Hepatocyte (in vitro differentiated cells): ENCODE results near the gene UBR7.

Source experiments
- EZH2 ChIP-seq: fragments of 200-600 bp; sonication (generic); IDR thresholded peaks from 2 replicates; pipeline ENCODE4 v1.6.1; 2016; ENCODE audit warnings: antibody characterized with exemption, mild to moderate bottlenecking, borderline replicate concordance
- TF ChIP-seq, protein P1 (sequence below): fragments of 200-600 bp; sonication (generic); IDR thresholded peaks from 2 replicates; pipeline ENCODE4 v1.5.1; 2016; ENCODE audit warnings: antibody characterized with exemption, mild to moderate bottlenecking; ENCODE audit not compliant: poor library complexity

DNA sequence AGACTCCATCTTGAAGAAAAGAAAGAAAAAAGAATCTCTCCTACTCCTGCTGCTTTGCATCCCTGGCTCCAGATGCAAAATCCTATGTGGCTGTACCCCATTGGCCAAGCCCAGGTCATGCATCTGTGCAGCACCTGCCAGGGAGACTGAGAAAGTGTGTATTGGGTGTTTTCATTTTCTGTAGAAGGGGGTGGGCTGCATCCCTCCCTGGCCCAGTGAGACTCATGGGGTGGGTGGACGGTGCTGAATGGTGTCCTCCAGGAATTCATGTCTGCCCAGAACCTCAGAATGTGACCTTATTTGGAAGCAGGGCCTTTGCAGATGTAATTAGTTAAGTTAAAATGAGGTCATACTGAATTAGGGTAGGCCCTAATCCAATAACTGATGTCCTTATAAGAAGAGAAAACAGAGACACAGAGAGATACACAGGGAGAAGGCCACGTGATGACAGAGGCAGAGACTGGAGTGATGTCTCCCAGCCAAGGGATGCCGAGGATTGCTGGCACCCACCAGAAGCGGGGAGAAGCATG lies 45.6 kb upstream of the UBR7 start:
- TF ChIP-seq, protein P1, sequence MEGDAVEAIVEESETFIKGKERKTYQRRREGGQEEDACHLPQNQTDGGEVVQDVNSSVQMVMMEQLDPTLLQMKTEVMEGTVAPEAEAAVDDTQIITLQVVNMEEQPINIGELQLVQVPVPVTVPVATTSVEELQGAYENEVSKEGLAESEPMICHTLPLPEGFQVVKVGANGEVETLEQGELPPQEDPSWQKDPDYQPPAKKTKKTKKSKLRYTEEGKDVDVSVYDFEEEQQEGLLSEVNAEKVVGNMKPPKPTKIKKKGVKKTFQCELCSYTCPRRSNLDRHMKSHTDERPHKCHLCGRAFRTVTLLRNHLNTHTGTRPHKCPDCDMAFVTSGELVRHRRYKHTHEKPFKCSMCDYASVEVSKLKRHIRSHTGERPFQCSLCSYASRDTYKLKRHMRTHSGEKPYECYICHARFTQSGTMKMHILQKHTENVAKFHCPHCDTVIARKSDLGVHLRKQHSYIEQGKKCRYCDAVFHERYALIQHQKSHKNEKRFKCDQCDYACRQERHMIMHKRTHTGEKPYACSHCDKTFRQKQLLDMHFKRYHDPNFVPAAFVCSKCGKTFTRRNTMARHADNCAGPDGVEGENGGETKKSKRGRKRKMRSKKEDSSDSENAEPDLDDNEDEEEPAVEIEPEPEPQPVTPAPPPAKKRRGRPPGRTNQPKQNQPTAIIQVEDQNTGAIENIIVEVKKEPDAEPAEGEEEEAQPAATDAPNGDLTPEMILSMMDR = no peak
- TF ChIP-seq EZH2 = no peak
